Neural cell (in vitro differentiated cells): ENCODE measurements around the gene FGGY. TPM values are rescaled to one million over a fixed set of nuclear protein-coding genes. Genes with fewer than 3 reads are reported as not detected.

Experiments used
- H2AFZ ChIP-seq: fragments of 200-600, 300-800 bp; sonication (generic), shearing (Covaris generic); 2 replicates; pipeline ENCODE4 v1.6.0; 2014; ENCODE audit warnings: low read depth, mild to moderate bottlenecking, antibody characterized with exemption, low read length, moderate library complexity
- H3F3A ChIP-seq: fragments of 200-600 bp; shearing (Covaris generic); 2 replicates; pipeline ENCODE4 v1.6.1; 2016; ENCODE audit warnings: mild to moderate bottlenecking, moderate library complexity, mixed read lengths, antibody characterized with exemption, low read length; ENCODE audit not compliant: insufficient read depth, poor library complexity, severe bottlenecking
- H3K27ac ChIP-seq: fragments of 200-600, 300-800 bp; sonication (generic), shearing (Covaris generic); 2 replicates; pipeline ENCODE4 v1.5.1; 2014; ENCODE audit warnings: mild to moderate bottlenecking, low read length, moderate library complexity
- H3K27me3 ChIP-seq: fragments of 300-800, 200-600 bp; sonication (generic), shearing (Covaris generic); 2 replicates; pipeline ENCODE4 v1.6.0; 2014; ENCODE audit warnings: mild to moderate bottlenecking, low read depth, low read length, moderate library complexity; ENCODE audit not compliant: insufficient read depth
- H3K36me3 ChIP-seq: fragments of 300-800, 200-600 bp; sonication (generic), shearing (Covaris generic); 2 replicates; pipeline ENCODE4 v1.5.1; 2014; ENCODE audit warnings: mild to moderate bottlenecking, antibody characterized with exemption, low read length, moderate library complexity; ENCODE audit not compliant: insufficient read depth
- H3K4me2 ChIP-seq: fragments of 300-800, 200-600 bp; sonication (generic), shearing (Covaris generic); 2 replicates; pipeline ENCODE4 v1.6.0; 2014; ENCODE audit warnings: mild to moderate bottlenecking, low read length
- H3K4me3 ChIP-seq: fragments of 300-800, 200-600 bp; sonication (generic), shearing (Covaris generic); 2 replicates; pipeline ENCODE4 v1.5.1; 2014; ENCODE audit warnings: mild to moderate bottlenecking, low read length, moderate library complexity
- H3K79me2 ChIP-seq: fragments of 200-600 bp; shearing (Covaris generic); replicated peaks from 2 replicates; pipeline ENCODE4 v1.6.0; 2014; ENCODE audit warnings: mild to moderate bottlenecking, low read length, moderate library complexity; ENCODE audit not compliant: insufficient read depth
- H3K9ac ChIP-seq: fragments of 300-800, 200-600 bp; sonication (generic), shearing (Covaris generic); 2 replicates; pipeline ENCODE4 v1.6.1; 2016; ENCODE audit warnings: mild to moderate bottlenecking, low read length, mixed read lengths
- H3K9me2 ChIP-seq: fragments of 200-600 bp; shearing (Covaris generic); 2 replicates; pipeline ENCODE4 v1.6.1; 2016; ENCODE audit warnings: mild to moderate bottlenecking, low read length, mixed read lengths; ENCODE audit not compliant: insufficient read depth
- H3K9me3 ChIP-seq: fragments of 200-600, 300-800 bp; sonication (generic), shearing (Covaris generic); 2 replicates; pipeline ENCODE4 v1.6.1; 2016; ENCODE audit warnings: mild to moderate bottlenecking, mixed run types, low read length, moderate library complexity, mixed read lengths
- H4K20me1 ChIP-seq: fragments of 200-600 bp; shearing (Covaris generic); 2 replicates; pipeline ENCODE4 v1.6.1; 2016; ENCODE audit warnings: mild to moderate bottlenecking, mixed run types; ENCODE audit not compliant: insufficient read depth
- CTCF ChIP-seq: fragments of 450-650 bp; IDR thresholded peaks from 2 replicates; pipeline ENCODE4 v1.5.1; 2014; ENCODE audit warnings: antibody characterized with exemption, mild to moderate bottlenecking, moderate library complexity; ENCODE audit not compliant: poor library complexity, severe bottlenecking
- EP300 ChIP-seq: fragments of 450-650 bp; conservative IDR thresholded peaks from 2 replicates; pipeline ENCODE4 v1.6.1; 2014; ENCODE audit warnings: antibody characterized with exemption, mild to moderate bottlenecking, moderate library complexity; ENCODE audit not compliant: poor library complexity, severe bottlenecking
- EZH2 ChIP-seq: fragments of 200-600, 300-800 bp; shearing (Covaris generic), sonication (generic); IDR thresholded peaks from 2 replicates; pipeline ENCODE4 v1.6.1; 2014; ENCODE audit warnings: antibody characterized with exemption, low read length, borderline replicate concordance, mild to moderate bottlenecking; ENCODE audit not compliant: insufficient read depth, poor library complexity, severe bottlenecking
- MXI1 ChIP-seq: fragments of 450-650 bp; conservative IDR thresholded peaks from 2 replicates; pipeline ENCODE4 v1.6.1; 2014; ENCODE audit warnings: antibody characterized with exemption, mild to moderate bottlenecking; ENCODE audit not compliant: poor library complexity, severe bottlenecking
- POLR2AphosphoS5 ChIP-seq: IDR thresholded peaks from 2 replicates; pipeline ENCODE4 v1.6.1; 2012
- RAD21 ChIP-seq: fragments of 450-650 bp; conservative IDR thresholded peaks from 2 replicates; pipeline ENCODE4 v1.6.1; 2014; ENCODE audit warnings: antibody characterized with exemption, mild to moderate bottlenecking, moderate library complexity
- REST ChIP-seq: IDR thresholded peaks from 2 replicates; pipeline ENCODE4 v1.6.1; 2012; ENCODE audit warnings: borderline replicate concordance
- SMC3 ChIP-seq: fragments of 450-650 bp; conservative IDR thresholded peaks from 2 replicates; pipeline ENCODE4 v1.6.1; 2014; ENCODE audit warnings: antibody characterized with exemption, mild to moderate bottlenecking, moderate library complexity; ENCODE audit not compliant: poor library complexity
- TAF1 ChIP-seq: IDR thresholded peaks from 2 replicates; pipeline ENCODE4 v1.6.1; 2012; ENCODE audit warnings: low read depth
- polyA plus RNA-seq: library from polyadenylated mRNA; depleted of rRNA; stranded (reverse); fragments of >200 nt; gene quantifications from 2 replicates; pipeline ENCODE4 v1.2.3, GENCODE V29; 2014

The FGGY gene
- polyA plus RNA-seq, 1 donor from 2014 or later, result 7.4 TPM

GRCh38 chr1:59718989-59719360 lies 422.1 kb downstream of the FGGY start:
- TF ChIP-seq EZH2 (no peak), RAD21 (no peak), EP300 (no peak), REST (no peak), MXI1 (no peak), SMC3 (no peak), TAF1 (no peak), CTCF (no peak), POLR2AphosphoS5 (no peak)
- H3K79me2 ChIP-seq, result no peaks in the 10 kb centered on the region
- no peaks in the 10 kb centered on the region for H3K9me2 ChIP-seq
- no peaks in the 10 kb centered on the region for H3F3A ChIP-seq
- no peak overlapping the region for H3K4me3 ChIP-seq
- H3K9me3 ChIP-seq, result no peaks in the 10 kb centered on the region
- H3K27me3 ChIP-seq, result no peaks in the 10 kb centered on the region
- H3K36me3 ChIP-seq, result no peaks in the 10 kb centered on the region
- H2AFZ ChIP-seq, result no peak overlapping the region
- no peaks in the 10 kb centered on the region for H4K20me1 ChIP-seq
- no peak overlapping the region for H3K4me2 ChIP-seq
- no peak overlapping the region for H3K27ac ChIP-seq
- no peak overlapping the region for H3K9ac ChIP-seq

- Histone ChIP-seq H4K20me1 (no peaks in the 10 kb centered on the region), H3K27ac (no peak overlapping the region), H3K9ac (no peak overlapping the region), H2AFZ (no peak overlapping the region), H3K36me3 (no peaks in the 10 kb centered on the region), H3K4me2 (no peak overlapping the region), H3K9me3 (no peaks in the 10 kb centered on the region), H3F3A (no peaks in the 10 kb centered on the region), H3K9me2 (no peaks in the 10 kb centered on the region), H3K27me3 (no peaks in the 10 kb centered on the region), H3K79me2 (no peaks in the 10 kb centered on the region), H3K4me3 (no peak overlapping the region)
- TF ChIP-seq RAD21, result no peak
- TF ChIP-seq CTCF, result no peak
- no peak for TF ChIP-seq MXI1
- no peak for TF ChIP-seq EP300
- no peak for TF ChIP-seq REST
- no peak for TF ChIP-seq EZH2
- TF ChIP-seq SMC3, result no peak
- TF ChIP-seq TAF1, result no peak
- no peak for TF ChIP-seq POLR2AphosphoS5
Measured at GRCh38 chr1:59720326-59721115, 423.6 kb downstream of the FGGY start.
